Panc1 (cell line): ENCODE results near the gene CCDC50. TPM values are rescaled to one million over a fixed set of nuclear protein-coding genes. Genes with fewer than 3 reads are reported as not detected.
A peak's percentile ranks its signal among the peaks of the same experiment; 100 is the strongest.

Source experiments
- ATAC-seq: fragments of 200-7000 bp; cut with Tn5 transposase; 2 replicates; pipeline ENCODE4 v1.9.1; 2020; ENCODE audit warnings: mild to moderate bottlenecking, moderate library complexity
- BruUV-seq: library from RNA; stranded (reverse); fragments of 400-500 nt; replicated peaks from 2 replicates; lab custom pipeline; 2021; lab: Mats Ljungman, UMichigan
- CTCF ChIA-PET: fragments of 300-600 bp; sonication (Branson Sonifier 250); formaldehyde crosslinking; loops from one replicate; lab custom pipeline; 2022; ENCODE audit warnings: antibody characterized with exemption; lab: Charles Lee
- POLR2A ChIA-PET: fragments of 300-600 bp; sonication (Branson Sonifier 250); formaldehyde crosslinking; loops from one replicate; lab custom pipeline; 2022; ENCODE audit warnings: antibody characterized with exemption; lab: Charles Lee
- DNase-seq: peaks from one replicate; pipeline ENCODE4 v3.0.0-alpha.2; 2010; ENCODE audit warnings: low read depth, low spot score
- H3K27ac ChIP-seq: 2 replicates; pipeline ENCODE4 v1.5.1; 2011; ENCODE audit warnings: mild to moderate bottlenecking, low read length, inconsistent platforms
- H3K27me3 ChIP-seq: fragments of 200-500 bp; sonication (Bioruptor generic); 2 replicates; pipeline ENCODE4 v1.6.0; 2014; ENCODE audit warnings: low read length, inconsistent platforms; ENCODE audit not compliant: control insufficient read depth, insufficient read depth
- H3K36me3 ChIP-seq: fragments of 200-500 bp; sonication (Bioruptor generic); 2 replicates; pipeline ENCODE4 v1.5.1; 2014; ENCODE audit warnings: inconsistent platforms, mild to moderate bottlenecking, low read length, moderate library complexity; ENCODE audit not compliant: control insufficient read depth, insufficient read depth
- H3K4me1 ChIP-seq: 2 replicates; pipeline ENCODE4 v1.5.1; 2011; ENCODE audit warnings: inconsistent platforms, mild to moderate bottlenecking, low read length, moderate library complexity; ENCODE audit not compliant: control insufficient read depth, insufficient read depth
- H3K4me3 ChIP-seq, 2 experiments: 2 replicates each; pipeline ENCODE4 v1.5.1; 2011 to 2012; ENCODE audit warnings: low read depth in 2 of 2, low read length in 2 of 2, mild to moderate bottlenecking in 2 of 2, inconsistent platforms in 1 of 2, moderate library complexity in 1 of 2
- H3K9me3 ChIP-seq: fragments of 200-500 bp; sonication (Bioruptor generic); 2 replicates; pipeline ENCODE4 v1.5.1; 2014; ENCODE audit warnings: low read depth, mild to moderate bottlenecking, inconsistent platforms, low read length, moderate library complexity; ENCODE audit not compliant: control insufficient read depth, insufficient read depth
- CTCF ChIP-seq: fragments of 450-650 bp; IDR thresholded peaks from 2 replicates; pipeline ENCODE4 v1.5.1; 2017; ENCODE audit warnings: mild to moderate bottlenecking
- POLR2AphosphoS5 ChIP-seq: IDR thresholded peaks from 2 replicates; pipeline ENCODE4 v1.6.1; 2012; ENCODE audit warnings: mild to moderate bottlenecking, low read depth, low read length, moderate library complexity
- REST ChIP-seq, 2 experiments: IDR thresholded peaks; 2 replicates each; pipeline ENCODE4 v1.6.1; 2011 to 2012; ENCODE audit warnings: low read depth in 2 of 2, control low read depth in 1 of 2, low read length in 1 of 2, mild to moderate bottlenecking in 1 of 2, moderate library complexity in 1 of 2; ENCODE audit not compliant: insufficient read depth in 1 of 2
- SIN3A ChIP-seq: IDR thresholded peaks from 2 replicates; pipeline ENCODE4 v1.6.1; 2012; ENCODE audit warnings: low read depth, mild to moderate bottlenecking, low read length, moderate library complexity, borderline replicate concordance; ENCODE audit not compliant: insufficient read depth
- TCF7L2 ChIP-seq: IDR thresholded peaks from 2 replicates; pipeline ENCODE4 v1.6.1; 2011; ENCODE audit warnings: mild to moderate bottlenecking, low read depth, low read length, inconsistent platforms
- in situ Hi-C: cut with HindIII; loops from 2 replicates; pipeline ENCODE4 v1.10.0; 2016; ENCODE audit warnings: low sequenced_read_pairs, low pct_unique_long_range_greater_than_20kb
- intact Hi-C: fragments of 100-400 bp; cut with micrococcal nuclease; formaldehyde crosslinking; loops from one replicate; pipeline ENCODE4 v1.10.0; 2022; ENCODE audit not compliant: unreplicated experiment
- total RNA-seq: library from RNA; stranded (reverse); gene quantifications from one replicate; pipeline ENCODE4 v1.2.1, GENCODE V29; 2021; ENCODE audit not compliant: unreplicated experiment

CCDC50 gene
- total RNA-seq, 1 experiment from 2014 or later = 89.3 TPM

GRCh38 chr3:191343115-191343514 lies 13.9 kb downstream of the CCDC50 start:
- no peaks in the 10 kb centered on the region for H3K9me3 ChIP-seq
- ATAC-seq (no peak), DNase-seq (no peak)
- no peak for TF ChIP-seq REST (IDR thresholded peaks at IDR 0.05; ENCODE audit: insufficient read depth in 1 of 2, low read depth in 2 of 2, low read length in 1 of 2)
- no peak for TF ChIP-seq SIN3A
- TF ChIP-seq POLR2AphosphoS5 = no peak
- H3K4me1 ChIP-seq = peaks cover 68% of the 10 kb centered on the region
- ChIA-PET POLR2A (interaction anchor here (0.6 kb wide), 1 partner anchor 1543 kb away, joined by 3 read pairs; no protein-coding TSS in a partner anchor), CTCF (no interaction called here)
- H3K27me3 ChIP-seq = no peaks in the 10 kb centered on the region
- H3K27ac ChIP-seq = 0 out of 2 replicates have a peak overlapping the region, but pooled peaks have one; percentile 21
- in situ Hi-C loops (no loop called here), intact Hi-C loops (no loop called here)
- H3K4me3 ChIP-seq = no peak overlapping the region
- H3K36me3 ChIP-seq = no peaks in the 10 kb centered on the region
- BruUV-seq = no TSS peak

- no peaks in the 10 kb centered on the region for H3K27me3 ChIP-seq
- no peaks in the 10 kb centered on the region for H3K36me3 ChIP-seq
- ATAC-seq = no peak
- no peaks in the 10 kb centered on the region for H3K9me3 ChIP-seq
- TF ChIP-seq CTCF (no peak), TCF7L2 (no peak), SIN3A (no peak), POLR2AphosphoS5 (no peak), REST (IDR thresholded peaks at IDR 0.05; ENCODE audit: insufficient read depth in 1 of 2, low read depth in 2 of 2, low read length in 1 of 2) (no peak)
- peaks cover 60% of the 10 kb centered on the region for H3K4me1 ChIP-seq
- H3K27ac ChIP-seq = no peak overlapping the region
- intact Hi-C loops = no loop called here
- BruUV-seq = no TSS peak
- H3K4me3 ChIP-seq = no peak overlapping the region
- in situ Hi-C loops = no loop called here
- DNase-seq = no peak
- CTCF ChIA-PET = no interaction called here
- POLR2A ChIA-PET = interaction anchor here (0.6 kb wide), 1 partner anchor 1542 kb away, joined by 3 read pairs; no protein-coding TSS in a partner anchor
Measured at GRCh38 chr3:191343913-191344312, 14.7 kb downstream of the CCDC50 start.
